GM19193 (cell line): ENCODE data around the gene HBA1.

ENCODE experiments used
- POLR2A ChIP-seq: IDR thresholded peaks from 4 replicates; pipeline ENCODE4 v1.6.1; 2011; ENCODE audit not compliant: insufficient read depth, insufficient read length; ENCODE audit errors: extremely low read depth

Gene HBA1

GRCh38 chr16:185691-186090 lies 9.2 kb downstream of the HBA1 start:
- TF ChIP-seq POLR2A, result no peak

GRCh38 chr16:187330-187729 lies 10.8 kb downstream of the HBA1 start:
- no peak for TF ChIP-seq POLR2A

GRCh38 chr16:188674-189073 lies 12.2 kb downstream of the HBA1 start:
- TF ChIP-seq POLR2A, result no peak

- no peak for TF ChIP-seq POLR2A
Measured at GRCh38 chr16:189604-190186, 13.2 kb downstream of the HBA1 start.

DNA sequence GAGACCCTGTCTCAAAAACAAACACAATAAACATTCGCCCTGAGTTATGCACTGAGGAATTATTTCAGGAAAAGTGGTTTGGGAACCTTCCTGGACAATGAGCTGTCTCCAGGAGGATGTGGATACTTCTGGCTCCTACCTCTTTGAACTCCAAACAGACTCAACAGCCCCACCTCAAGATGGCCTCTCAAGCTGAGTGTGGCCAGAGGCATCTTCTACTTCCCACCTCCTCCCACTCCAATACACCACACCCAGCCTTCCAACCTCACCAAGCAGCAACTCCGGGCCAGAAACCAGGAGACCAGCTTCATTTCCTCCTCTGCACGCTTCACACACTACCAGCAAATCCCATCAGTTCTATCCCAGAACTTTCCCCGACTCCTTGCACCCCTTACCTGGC lies 15.4 kb downstream of the HBA1 start:
- TF ChIP-seq POLR2A, result no peak

DNA sequence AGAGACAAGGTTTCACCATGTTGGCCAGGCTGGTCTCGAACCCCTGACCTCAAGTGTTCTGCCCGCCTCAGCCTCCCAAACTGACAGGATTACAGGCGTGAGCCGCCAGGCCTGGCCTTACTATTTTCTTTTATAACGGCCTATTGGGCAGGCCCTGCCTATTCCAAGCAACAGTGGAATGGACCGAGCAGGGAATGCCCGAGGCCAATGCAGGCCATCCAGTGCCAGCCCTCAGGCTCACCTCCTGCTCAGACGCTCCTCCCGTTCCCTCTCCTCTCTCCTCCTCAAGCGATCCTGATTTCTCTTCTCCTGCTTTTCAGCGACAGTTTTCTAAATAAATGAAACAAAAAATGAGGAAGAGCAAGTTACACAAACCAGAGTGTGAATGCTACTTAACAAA lies 16.2 kb downstream of the HBA1 start:
- TF ChIP-seq POLR2A, result no peak

DNA sequence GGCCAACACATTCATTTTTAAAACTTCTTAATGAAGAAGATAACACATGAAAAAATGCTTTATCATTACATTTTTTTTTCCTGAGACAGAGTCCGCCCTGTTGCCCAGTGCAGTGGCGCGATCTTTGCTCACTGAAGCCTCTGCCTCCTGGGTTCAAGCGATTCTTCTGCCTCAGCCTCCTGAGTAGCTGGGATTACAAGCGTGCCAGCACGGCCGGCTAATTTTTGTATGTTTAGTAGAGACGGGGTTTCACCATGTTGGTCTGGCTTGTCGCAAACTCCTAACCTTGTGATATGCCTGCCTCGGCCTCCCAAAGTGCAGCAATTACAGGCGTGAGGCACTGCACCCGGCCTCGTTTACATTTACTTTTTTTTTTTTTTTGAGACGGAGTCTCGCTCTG lies 17.0 kb downstream of the HBA1 start:
- no peak for TF ChIP-seq POLR2A

DNA sequence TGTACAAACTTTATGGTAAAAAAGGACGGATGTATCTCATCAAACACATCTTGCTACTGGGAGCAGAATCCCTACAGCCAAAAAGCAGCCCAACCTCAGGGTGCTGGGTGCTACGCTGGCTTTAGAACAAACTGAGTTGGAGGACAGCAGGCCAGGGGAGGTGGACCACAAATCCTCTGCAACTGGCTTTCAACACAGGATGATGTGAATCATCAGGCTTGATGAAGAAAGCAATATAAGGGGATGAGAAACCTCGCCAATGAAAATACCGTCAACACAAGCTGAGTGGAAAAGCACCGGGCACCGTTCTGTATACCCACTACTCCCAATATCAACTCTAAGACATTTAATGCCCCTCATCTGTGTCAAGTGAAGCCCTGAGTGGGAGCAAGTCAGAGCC lies 18.0 kb downstream of the HBA1 start:
- TF ChIP-seq POLR2A, result no peak

DNA sequence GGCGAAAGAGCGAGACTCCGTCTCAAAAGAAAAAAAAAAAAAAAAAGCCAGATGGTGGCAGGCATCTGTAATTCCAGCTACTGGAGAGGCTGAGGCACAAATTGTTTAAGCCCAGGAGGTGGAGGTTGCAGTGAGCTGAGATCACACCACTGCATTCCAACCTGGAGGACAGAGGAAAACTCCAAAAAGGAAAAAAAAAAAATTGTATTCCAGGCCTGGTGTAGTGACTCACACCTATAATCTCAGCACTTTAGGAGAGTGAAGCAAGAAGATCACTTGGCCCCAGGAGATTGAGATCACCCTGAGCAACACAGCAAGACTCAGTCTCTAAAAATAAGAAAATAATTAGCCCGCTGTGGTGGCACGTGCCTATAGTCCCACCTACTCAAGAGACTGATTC lies 23.9 kb downstream of the HBA1 start:
- no peak for TF ChIP-seq POLR2A

GRCh38 chr16:203246-203645 lies 26.8 kb downstream of the HBA1 start:
- TF ChIP-seq POLR2A, result no peak

- no peak for TF ChIP-seq POLR2A
Measured at GRCh38 chr16:212999-213398, 36.5 kb downstream of the HBA1 start.

- no peak for TF ChIP-seq POLR2A
Measured at GRCh38 chr16:220021-220420, 43.5 kb downstream of the HBA1 start.
